HG03095 (cell line): ENCODE results near the gene SESN3.
"Not testable (repeated sequence)": the region's sequence is repeated elsewhere in the genome, so short reads cannot be mapped to it uniquely, and the experiment has no call there.

Experiments used
- ATAC-seq: cut with Tn5 transposase; IDR thresholded peaks from one replicate; pipeline ENCODE4 v1.9.1; 2021; ENCODE audit warnings: moderate library complexity; ENCODE audit not compliant: unreplicated experiment

Gene SESN3, protein sequence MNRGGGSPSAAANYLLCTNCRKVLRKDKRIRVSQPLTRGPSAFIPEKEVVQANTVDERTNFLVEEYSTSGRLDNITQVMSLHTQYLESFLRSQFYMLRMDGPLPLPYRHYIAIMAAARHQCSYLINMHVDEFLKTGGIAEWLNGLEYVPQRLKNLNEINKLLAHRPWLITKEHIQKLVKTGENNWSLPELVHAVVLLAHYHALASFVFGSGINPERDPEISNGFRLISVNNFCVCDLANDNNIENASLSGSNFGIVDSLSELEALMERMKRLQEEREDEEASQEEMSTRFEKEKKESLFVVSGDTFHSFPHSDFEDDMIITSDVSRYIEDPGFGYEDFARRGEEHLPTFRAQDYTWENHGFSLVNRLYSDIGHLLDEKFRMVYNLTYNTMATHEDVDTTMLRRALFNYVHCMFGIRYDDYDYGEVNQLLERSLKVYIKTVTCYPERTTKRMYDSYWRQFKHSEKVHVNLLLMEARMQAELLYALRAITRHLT

DNA sequence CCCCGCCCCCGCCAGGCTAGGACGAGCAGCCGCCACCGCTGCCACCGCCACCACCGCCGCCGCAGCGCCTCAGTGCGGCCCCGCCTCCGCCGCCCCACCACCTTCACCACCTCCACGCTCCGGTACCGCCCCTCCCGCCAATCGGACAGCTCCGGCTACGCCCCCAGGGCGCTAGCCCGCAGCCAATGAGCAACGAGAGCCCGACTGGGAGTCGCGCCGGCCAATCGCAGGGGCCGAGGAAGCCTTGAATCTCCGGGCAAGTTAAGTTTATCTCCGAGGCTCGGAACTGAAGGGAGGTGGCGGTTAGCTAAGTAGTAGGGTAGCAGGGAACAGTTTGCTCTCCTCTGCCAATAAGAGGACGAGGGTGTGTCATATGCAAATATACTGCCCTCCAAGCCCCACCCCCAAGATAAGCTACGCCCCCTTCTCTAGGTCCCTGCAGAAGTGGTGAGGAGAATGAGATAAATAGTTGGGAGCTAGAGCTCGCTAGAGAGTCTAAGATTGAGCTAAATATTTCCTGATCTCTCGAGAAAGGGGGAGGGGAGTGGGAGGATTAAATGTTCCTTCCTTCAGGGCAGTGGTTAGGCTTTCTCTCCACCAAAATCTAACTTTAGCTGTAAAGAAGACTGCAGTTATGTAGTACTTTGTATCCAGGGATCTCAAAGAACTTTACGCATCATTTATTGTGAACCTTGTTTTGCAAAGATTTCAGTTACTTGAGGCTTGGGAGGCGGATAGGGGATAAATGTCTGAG lies at the start of gene SESN3:
Gene SESN3 (minus strand): TSS at position 76 of the 754 bp plus-strand sequence. CDS start 342 bp downstream, outside the sequence.
- ATAC-seq: peak; percentile 91

DNA sequence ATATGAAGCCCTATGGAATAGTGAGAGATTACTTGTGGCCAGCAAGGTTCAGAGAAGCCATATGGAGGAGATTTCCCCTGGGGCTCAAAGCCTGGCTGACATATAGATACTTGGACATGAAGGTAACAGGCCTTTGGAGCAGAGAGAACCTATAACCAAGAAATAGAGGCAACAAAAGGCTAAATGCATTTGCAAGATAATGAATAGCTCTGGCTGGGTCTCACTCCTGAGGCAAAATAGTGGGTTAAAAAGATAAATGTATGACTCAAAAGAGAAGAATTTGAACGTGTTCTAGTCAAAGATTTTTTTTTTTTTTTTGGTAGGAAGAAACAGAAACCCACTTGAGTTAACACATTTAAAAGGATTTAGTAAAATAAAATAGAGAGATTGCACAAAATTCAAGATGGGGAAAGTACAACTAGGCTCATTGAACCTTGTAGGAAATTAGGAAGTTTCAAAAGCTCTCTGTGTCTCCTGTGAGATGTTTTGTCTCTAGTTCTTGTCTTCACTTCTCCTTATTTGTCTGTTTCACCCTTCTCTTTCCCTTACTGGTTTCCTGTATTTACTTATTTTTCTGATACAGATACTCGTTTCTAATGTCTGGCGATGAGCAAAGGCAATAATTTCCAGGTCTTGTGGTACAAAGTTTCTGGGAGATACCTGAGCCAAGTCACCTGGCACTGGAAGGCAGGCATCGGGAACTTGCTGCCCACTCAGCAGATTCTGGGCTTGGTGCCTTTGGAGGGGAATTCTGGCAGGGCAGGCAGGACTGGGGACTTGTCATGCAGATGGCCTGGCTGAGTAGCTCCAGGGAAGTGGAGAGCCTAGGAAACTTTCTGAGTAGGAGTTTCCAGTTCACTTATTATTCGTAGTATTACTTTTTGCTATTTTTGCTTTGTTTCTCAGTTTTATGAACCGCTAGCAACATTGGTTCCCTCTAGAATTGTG lies 49.2 kb upstream of the SESN3 start:
- ATAC-seq: no peak

DNA sequence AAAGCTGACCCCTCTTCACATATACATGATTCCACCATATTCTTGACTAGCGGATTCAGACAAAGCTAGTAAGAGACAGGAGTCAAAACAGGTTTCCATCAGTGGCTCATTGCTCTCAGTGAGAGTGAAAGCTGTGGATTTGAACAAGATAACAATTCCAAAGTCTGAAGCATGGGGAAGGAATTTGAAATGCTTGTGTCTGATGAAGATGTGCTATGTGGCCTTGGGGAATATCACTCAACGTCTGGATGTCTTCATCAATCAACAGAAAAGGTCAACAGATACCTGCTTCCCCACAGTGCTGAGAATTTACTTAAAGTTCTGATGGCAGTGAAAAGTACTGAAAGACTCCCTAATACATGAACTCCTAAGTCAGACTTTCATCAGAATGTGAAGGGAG lies 46.9 kb upstream of the SESN3 start:
- ATAC-seq: no peak

DNA sequence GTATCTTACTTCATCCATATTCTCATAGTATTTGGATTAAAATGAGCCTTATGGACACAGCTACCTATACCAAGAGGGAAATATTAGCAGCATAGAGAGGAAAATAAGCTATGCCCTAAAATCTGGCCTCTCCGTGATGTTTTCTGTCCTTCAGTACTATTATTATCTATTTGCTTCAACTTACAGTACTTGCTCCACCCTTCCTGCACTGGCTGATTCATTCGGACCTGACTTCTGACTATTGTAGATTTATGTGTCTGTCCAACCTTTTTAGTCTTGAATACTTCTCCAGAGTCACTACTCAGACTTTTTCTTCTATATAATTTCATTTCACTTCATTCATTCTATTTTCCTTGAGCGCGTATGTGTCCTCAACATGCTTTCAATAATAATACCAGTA lies 45.1 kb upstream of the SESN3 start:
- ATAC-seq: no peak

DNA sequence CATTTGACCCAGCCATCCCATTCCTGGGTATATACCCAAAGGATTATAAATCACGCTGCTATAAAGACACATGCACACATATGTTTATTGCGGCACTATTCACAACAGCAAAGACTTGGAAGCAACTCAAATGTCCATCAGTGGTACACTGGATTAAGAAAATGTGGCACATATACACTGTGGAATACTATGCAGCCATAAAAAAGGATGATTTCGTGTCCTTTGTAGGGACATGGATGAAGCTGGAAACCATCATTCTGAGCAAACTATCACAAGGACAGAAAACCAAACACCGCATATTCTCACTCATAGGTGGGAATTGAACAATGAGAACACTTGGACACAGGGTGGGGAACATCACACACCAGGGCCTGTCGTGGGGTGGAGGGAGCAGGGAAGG lies 42.6 kb upstream of the SESN3 start:
- not testable (repeated sequence) for ATAC-seq

DNA sequence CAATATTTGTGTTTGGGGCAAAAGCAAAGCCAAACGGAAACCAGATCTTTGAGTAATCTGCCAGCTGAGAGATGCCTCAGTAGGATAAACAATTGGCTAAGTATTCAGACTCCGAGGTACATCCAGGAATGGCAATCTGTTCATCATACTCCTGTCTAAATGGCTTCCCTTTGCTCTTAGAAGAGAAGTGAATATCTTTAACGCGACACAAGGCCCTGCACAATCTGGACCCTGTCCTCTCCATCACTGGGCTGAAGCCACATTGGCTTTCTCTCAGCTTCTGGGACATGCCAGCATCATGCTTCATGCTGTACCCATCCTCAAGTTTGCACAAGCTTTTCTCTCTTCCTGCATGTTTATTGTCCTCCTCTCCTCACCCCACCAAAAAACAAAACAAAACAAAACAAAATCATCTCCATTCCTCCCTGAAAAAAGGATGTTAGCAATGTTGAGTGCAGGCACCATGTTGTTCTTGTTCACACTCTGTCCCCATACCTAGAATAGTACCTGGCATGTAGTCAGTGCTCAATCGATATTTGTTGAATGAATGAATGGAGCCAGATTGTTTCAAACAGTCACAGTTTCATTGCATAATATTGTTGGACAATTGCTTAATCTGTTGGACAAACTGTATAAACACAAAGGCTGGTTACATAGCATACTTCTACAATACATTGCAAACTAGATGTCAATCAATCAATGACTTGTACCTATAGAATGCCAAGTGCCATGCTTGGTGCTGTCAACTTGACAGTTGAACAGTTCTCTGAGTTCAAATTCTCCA lies 38.2 kb upstream of the SESN3 start:
- no peak for ATAC-seq

DNA sequence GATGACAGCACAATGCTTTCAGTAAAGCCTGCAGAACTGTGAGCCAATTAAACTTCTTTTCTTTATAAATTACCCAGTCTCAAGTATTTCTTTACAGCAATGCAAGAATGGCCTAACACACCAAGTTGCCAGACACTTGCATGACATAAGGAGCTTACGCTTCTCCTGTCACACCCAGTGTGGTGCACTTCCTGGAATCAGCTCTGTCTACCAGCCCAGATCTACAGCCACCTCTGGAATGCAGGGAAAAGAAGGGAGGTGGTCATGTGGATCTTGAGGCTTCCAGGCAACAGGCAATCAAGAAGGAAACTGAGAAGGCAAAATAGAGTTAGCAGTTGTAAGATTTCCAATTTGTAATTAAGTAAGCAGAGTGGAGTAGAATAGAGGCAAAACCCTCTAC lies 37.4 kb upstream of the SESN3 start:
- no peak for ATAC-seq

DNA sequence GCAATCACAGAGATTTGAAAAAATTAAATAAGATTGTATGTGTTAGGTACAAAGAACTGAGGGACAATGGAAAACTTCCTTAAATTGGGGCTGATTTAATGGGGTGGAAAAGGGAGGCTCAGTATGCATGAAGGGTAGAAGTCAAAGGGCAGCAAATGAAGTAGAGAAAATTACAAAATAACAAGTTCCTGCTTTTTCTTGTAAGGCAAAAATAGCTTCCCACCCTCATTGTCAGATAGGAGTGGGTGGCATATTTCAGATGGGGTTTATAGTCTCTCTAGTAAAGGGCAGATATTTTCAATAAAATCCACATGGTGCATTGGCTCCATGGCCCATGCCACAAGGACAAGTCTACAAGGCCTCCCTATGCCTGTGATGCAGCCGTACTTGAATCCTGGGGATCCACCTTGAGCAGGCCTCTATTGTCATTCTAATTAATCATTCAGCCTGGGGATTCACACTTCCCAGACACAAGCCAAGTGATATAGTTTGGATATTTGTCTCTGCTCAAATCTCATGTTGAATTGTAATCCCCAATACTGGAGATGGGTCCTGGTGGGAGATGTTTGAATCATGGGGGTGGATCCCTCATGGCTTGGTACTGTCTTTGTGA lies 36.7 kb upstream of the SESN3 start:
- no peak for ATAC-seq

DNA sequence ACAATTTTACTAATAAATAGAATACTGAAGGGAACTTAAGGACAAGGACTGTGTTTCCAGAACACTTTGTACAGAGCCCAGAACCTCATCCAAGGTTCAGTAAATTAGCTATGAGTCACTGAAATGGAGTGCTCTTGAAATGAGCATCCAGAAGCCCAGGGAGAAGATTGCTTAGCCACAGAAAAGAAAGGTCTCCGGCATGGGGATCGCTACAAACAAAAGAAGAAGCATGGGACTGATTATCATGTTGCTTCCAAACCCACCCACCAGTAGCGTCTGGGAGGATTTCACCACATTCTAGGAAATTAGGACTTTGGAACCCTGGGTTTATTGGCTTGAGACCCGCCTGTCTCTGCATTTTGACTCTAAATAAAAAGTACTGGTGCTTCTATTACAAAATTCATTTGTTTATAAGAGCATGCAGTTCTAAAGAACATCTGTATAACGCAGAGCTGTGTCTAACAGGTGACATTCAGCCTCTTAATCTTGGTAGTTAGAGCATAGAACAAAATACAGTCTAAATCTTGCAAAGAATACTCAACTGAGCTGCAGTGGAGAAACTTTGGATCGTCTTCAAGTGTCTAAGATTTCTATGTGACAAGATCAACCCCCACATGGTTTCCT lies 35.9 kb upstream of the SESN3 start:
- ATAC-seq: no peak

DNA sequence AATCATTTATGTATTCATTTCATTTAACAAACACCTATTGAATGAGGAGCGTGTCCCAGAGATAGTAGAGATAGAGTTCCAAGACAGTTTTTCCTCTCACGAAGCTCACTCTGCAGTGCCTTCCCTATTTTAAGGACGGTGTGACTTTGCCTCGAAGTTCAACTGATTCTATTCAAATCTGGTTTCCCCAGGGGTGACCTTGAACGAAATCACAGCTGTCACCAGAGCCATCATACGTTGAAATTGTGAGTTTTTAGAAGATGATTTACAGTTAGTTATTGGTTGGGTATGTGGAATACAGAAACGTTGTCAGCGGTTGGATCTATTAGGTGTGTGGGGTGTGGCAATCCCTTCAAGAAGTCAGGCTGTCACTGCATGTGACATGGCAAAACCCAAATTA lies 33.9 kb upstream of the SESN3 start:
- no peak for ATAC-seq

DNA sequence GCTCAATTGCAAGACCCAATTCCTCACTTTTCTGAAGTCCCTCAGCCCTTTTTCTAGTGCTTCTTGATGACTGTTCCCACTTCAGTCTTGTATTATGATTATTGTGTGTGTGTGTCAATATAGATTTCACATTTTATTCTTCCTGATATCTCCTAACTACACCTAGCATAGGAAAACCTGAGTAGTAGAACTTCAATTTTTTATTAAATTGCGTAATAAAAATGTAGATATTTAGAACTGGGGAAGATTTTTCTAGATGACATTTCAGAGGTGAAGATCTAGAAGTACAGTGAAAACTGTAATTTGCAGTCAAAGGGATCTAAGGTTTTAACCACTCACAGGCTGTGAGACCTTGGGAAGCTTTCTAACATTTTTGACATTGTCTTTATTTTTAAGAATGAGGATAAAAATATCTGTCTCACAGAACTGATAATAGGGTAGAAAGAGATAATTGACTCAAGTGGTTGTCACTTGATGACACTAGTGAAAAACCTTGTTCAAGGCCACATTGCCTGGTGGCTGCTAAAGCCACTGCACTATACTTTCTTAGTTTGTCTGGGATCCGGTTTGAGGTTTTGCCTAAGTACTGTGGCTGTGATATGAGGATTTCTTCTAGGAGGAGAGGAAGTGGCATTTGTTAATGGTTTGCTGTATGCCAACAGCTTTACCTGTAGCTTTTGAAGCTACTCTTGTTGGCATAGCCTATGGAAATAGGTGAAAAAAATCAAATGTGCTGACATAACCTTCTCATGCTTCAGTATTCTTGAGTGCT lies 32.2 kb upstream of the SESN3 start:
- ATAC-seq: no peak

DNA sequence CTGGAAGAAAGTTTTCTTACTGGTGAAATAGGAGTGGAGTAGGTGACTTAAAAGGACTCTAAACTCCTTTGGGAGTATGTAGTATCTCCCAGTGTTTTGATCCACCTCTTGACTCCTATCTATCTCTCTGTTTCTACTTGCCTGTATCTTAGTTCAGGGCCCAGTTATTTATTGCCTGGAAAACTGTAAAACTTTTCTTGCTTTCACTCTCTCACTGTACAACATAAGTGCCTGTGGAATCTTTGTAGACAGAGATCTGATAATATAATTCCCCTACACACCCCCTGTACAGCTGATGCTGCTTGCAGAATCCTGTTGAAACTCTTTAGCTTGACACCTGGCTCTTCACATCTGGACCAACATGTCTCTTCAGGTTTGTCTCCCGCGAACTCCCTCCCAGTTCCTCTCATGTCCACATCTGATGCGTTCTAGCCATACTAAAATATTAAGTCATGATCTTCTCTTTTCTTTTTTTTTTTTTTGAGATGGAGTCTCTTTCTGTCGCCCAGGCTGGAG lies 26.5 kb upstream of the SESN3 start:
- ATAC-seq: no peak

DNA sequence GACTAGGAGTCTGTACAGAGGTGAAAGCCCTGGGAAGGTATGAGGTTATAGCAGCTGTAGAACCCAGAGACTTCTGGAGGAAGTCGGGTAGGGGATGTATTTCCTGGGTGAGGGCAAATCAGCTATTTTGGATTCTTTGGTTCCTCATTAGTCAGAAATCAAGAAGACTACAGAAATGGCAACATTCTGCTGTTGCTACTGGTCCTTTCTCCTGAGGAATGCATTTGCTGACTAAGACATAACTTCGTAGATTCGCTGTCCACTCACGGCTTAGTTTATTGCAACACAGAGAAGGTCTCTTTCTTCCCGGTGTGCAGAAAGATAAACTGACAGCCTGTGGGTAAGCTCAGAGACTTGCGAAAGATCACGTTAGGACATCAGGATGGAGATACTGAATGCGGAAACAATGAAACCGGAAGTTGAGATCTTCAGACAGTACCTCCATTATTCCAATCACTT lies 25.3 kb upstream of the SESN3 start:
- ATAC-seq: no peak

DNA sequence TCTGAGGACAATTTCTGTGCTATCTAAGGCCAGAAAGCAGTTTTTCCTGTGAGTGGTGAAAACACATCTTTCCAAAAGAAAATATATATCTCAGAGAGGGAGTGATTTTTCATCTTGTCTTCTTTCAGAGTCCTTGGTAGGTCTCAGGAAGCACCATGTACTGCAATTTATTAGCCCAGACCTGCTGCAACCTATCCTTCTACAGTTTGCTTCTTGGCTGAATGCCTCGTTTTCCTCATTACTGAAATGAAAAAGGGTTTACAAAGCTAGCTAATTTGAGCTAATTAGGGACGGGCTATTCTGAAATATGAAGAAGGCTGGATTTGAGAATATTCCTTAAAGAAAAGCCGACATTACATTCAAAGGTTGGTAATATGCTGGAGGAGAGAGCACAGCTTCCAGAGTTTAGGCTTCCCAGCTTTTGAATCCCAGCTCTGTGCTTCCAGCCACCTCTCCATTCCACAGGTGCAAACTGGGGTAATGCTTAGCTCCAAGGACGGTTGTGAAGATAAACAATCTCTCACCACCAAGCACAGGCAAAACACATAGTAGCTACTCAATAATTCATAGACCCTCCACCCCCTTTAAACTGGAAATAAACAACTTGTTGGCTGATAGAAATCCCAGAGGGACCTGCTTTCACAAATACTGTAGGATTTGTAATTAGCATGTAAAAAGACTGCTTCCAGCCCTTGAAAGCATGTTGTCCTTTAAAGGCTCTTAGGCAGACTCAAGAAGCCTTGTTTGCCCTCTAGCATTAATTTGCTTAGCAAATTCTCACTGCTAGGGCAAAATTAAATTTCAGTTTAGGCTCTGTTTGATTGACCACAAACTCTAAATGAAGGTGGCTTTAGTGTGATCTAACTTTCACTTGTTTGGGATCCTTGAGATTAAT lies 24.5 kb upstream of the SESN3 start:
- no peak for ATAC-seq

DNA sequence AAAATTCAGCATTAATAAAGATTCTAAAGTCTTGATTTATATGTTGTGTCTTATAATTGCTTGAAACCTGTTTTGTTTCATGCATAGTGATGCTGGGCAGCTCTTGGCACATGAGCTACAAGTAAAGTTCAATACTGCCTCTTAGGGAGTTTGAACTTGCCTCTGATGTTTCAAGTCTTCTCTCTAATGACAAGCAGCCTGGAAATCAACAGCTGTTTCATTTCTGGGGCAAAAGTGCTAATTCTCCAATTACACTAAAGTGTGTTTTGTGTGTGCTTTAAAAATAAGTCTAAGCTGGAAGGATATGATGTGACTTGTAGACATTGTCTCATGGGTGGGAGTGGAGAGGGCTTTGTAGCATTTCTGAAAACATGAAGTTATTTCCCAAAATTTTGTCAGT lies 23.7 kb upstream of the SESN3 start:
- ATAC-seq: peak; percentile 18

DNA sequence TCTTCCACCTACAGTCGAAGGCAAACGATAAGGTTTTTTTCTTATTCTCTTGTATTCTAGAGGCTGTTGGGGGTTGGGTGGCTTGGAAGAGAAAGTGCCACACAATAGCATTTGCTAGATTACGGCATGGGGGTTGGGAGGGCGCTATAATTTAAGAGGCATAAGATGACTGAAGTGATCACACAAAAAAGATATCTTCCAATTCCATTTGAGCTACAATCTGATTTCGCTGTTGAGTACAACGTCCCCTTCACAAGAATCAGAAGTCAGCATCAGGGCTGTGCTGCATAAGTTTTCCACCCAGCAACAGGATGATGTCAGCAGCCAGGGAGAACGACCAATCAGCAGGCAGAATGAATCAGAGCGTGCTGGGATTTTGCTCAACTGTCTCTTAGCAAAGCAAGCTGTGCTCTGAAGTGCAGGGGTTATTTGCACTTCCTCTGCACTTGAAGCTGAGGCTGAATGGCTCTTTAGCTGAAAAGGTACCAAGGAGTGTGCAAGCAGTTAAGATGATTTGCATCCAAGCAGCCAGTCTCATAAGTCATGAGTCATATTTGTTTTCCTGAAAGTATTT lies 23.2 kb upstream of the SESN3 start:
- ATAC-seq: peak; percentile 98

DNA sequence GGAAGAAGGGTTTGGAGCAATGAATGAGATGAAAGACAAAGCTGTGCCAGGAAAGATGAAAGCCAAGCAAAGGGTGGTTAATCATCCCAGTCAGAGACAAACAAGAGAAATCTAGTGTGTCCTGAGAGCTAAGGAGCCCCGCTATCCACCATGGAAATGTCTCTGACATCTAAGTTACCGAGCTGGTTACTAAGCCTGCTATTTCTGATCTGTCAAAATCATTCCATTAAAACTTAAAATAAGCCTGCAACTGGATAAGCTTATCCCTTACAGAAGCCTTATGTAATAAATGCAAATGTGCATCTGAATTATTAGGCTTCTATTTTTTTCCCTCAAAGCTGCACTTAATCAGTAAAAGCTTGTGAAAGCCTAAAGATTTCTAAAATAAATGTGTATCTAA lies 22.1 kb upstream of the SESN3 start:
- no peak for ATAC-seq
